Measurements from ENCODE around the gene SLC6A18.
"Not testable (repeated sequence)": the region's sequence is repeated elsewhere in the genome, so short reads cannot be mapped to it uniquely, and the experiment has no call there.

Gene SLC6A18

GRCh38 chr5:1215320-1216096, 9.7 kb upstream of the SLC6A18 start:
- DNase-seq (ENCODE audit: low read depth, low spot score), result no peak

- no peak for DNase-seq (ENCODE audit: low read depth, low spot score)
Observed at GRCh38 chr5:1216211-1216917, 8.8 kb upstream of the SLC6A18 start.

DNA sequence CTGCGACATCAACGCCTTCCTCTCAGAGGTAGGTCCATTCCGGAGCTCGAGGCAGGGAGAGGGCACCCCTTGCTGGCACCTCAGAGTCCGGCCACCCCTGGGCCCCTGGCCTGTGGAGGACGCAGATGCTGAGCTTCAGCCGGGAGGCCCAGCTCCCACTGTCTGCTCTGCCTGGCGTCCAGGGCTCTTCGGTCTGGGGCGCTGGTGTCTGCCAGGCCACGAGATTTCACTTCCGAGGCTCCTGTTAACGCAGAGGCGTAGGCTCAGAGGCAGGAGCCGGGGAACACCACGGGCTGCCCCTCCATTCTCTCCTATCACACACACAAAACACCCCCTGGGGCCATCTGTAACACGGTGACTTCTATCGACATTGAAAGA, 8.3 kb upstream of the SLC6A18 start:
- DNase-seq (ENCODE audit: low read depth, low spot score), result no peak

DNA sequence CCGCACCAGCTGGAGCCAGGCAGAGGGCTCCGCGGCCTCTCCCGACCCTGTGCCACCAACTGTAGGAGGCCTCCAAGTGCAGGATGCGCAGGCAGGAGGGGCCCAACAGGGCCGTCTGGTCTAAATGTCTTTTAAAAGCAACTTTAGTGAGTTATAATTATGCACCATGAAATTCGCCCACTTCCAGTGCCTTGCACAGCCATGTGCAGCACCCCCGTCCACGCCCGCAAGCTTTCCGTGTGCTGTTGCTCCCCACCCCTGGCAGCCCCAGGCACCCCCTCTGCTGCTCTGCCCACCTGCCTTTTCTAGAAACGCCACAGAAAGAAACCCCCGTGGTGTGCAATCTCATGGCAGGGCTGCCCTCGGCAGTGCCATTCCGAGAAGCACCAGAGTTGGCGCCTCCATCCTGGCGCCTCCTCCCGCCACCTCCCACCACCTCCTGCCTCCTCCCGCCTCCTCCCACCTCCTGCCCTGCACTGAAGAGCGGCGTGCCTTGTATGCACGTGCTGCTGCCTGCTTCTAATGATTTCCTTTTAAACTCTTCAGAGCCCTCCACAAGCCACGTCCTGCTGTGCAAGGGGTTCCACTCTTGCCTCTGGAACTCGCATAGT, 7.5 kb upstream of the SLC6A18 start:
- DNase-seq (ENCODE audit: low read depth, low spot score), result no peak

DNA sequence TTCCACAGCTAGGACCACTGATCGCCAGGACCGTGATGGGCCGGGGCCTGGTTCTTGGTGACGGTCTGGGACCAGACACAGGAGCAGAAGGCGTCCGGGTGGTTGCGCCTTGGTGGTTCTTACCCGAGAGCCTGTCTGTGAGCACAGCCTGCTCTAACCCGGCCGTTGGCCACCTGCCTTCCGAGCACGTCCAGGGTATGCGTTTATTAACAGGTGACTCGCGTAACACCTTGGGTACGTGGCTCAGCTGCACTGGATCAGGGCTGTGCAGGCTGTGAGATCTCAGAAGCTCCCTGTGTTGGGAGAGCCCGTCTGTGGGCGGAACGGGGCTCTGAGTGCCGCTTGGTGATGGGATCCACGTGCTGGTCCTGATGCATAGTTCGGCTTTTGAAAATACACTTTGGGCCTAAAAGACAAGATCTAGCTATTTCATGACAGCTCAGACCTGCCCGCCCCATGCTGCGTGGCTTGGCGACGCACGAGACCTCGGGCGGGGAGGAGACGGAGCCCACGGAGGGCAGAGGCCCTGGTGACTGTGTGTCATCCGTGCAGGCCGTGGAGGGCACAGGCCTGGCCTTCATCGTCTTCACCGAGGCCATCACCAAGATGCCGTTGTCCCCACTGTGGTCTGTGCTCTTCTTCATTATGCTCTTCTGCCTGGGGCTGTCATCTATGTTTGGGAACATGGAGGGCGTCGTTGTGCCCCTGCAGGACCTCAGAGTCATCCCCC, 6.7 kb upstream of the SLC6A18 start:
- DNase-seq (ENCODE audit: low read depth, low spot score), result no peak

DNA sequence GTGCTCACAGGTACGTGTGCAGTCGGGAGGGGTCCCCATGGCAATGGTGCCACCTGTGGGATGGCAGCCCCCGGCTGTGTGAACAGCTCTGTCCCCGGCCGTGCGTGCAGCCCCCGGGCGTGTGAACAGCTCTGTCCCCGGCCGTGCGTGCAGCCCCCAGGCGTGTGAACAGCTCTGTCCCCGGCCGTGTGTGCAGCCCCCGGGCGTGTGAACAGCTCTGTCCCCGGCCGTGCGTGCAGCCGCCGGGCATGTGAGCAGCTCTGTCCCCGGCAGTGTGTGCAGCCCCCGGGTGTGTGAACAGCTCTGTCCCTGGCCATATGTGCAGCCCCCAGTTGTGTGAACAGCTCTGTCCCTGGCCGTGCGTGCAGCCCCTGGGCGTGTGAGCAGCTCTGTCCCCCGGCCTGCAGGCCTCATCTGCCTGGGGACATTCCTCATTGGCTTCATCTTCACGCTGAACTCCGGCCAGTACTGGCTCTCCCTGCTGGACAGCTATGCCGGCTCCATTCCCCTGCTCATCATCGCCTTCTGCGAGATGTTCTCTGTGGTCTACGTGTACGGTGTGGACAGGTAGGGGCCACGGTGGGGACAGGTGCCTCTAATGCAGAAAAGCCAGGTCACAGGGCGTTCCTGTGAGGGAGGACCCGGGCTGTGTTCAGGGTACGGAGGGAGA, 5.9 kb upstream of the SLC6A18 start:
- no peak for DNase-seq (ENCODE audit: low read depth, low spot score)

- no peak for DNase-seq (ENCODE audit: low read depth, low spot score)
Observed at GRCh38 chr5:1219768-1220100, 5.4 kb upstream of the SLC6A18 start.

DNA sequence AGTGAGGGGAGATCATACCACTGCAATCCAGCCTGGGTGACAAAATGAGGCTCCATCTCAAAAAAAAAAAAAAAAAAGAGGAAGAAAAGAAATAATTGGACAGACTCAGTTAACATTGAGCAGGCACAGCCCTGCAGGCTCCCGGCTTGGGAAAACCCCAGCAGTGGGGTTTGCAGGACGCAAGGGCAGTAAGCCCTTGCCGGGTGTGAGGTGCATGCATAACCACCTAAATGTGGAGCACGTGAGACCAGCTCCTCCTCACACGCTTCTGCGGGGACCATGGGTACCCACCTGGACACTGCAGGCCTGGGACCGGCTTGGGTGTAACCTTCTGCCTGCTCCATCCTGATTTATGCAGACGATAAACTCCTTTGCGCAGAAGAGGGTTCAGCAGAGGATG, 4.8 kb upstream of the SLC6A18 start:
- DNase-seq (ENCODE audit: low read depth, low spot score), result no peak

- no peak for DNase-seq (ENCODE audit: low read depth, low spot score)
Observed at GRCh38 chr5:1220831-1221230, 4.3 kb upstream of the SLC6A18 start.

DNA sequence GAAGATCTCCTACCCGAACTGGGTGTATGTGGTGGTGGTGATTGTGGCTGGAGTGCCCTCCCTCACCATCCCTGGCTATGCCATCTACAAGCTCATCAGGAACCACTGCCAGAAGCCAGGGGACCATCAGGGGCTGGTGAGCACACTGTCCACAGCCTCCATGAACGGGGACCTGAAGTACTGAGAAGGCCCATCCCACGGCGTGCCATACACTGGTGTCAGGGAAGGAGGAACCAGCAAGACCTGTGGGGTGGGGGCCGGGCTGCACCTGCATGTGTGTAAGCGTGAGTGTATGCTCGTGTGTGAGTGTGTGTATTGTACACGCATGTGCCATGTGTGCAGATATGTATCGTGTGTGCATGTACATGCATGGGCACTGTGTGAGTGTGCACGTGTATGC, 3.5 kb upstream of the SLC6A18 start:
- DNase-seq (ENCODE audit: low read depth, low spot score), result no peak

DNA sequence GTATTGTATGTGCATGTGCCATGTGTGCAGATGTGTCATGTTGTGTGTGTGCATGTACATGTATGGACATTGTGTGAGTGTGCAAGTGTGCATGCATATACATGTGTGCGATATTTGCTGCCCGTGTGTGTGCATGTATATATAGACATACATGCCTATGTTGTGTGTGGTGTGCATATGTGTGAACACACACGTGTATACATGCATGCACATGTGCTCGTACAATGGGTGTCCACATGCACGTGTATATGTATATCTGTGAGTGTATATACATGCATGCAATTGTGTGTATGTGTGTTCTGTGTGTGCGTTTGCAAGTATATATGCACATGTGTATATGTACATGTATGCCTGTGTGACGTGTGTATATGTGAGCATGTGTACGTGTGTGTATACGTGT, 3.0 kb upstream of the SLC6A18 start:
- DNase-seq (ENCODE audit: low read depth, low spot score), result no peak

DNA sequence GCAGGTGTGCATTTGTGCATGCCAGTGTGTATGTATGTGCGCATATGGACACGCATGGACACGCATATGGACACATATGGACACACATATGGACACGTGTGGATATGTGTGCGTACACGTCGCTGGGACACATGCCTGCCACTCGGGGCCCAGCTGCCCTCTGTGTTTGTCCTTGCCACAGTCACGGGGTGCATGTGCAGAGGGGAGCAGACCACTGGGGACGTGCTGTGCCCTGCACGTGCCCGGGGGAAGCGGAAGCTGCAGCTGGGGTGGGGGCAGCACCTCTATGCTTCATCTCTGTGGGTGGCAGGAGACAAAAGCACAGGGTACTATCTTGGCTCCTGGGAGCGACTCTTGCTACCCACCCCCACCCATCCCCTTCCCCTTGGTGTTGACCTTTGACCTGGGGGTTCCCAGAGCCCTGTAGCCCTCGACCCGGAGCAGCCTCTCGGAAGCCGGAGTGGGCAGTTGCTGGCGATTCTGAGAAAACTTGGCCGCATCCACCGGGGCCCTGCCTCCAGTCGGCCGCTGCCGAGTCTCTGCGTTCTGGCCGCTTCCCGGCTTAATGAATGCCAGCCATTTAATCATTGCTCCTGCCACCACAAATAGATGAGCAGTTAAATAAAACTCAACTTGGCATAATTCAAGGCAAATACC, 2.4 kb upstream of the SLC6A18 start:
- DNase-seq (ENCODE audit: low read depth, low spot score), result no peak

- DNase-seq (ENCODE audit: low read depth, low spot score), result no peak
Observed at GRCh38 chr5:1223278-1223670, 1.9 kb upstream of the SLC6A18 start.

GRCh38 chr5:1224631-1225030, 550 bp upstream of the SLC6A18 start:
- DNase-seq (ENCODE audit: low read depth, low spot score), result no peak

DNA sequence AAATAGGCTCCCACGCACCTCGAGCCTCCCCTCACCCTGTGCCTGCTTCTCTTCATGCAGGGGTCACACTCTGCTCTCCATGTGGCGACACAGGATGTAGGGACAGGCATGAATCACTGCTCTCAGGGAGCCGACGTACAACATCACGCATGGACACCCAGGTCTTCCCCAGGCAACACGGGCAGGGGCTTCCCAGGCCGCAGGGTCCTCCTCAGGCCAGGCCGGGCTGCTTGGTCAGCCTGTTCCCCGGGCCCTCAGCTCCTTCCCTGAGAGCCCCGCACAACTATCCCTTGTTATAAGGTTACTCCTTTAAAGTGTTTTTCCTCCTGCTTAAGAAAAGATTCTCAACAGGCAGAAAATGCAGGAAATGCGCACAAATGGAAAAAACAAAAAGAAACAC, 1.1 kb downstream of the SLC6A18 start:
- DNase-seq (ENCODE audit: low read depth, low spot score), result no peak

DNA sequence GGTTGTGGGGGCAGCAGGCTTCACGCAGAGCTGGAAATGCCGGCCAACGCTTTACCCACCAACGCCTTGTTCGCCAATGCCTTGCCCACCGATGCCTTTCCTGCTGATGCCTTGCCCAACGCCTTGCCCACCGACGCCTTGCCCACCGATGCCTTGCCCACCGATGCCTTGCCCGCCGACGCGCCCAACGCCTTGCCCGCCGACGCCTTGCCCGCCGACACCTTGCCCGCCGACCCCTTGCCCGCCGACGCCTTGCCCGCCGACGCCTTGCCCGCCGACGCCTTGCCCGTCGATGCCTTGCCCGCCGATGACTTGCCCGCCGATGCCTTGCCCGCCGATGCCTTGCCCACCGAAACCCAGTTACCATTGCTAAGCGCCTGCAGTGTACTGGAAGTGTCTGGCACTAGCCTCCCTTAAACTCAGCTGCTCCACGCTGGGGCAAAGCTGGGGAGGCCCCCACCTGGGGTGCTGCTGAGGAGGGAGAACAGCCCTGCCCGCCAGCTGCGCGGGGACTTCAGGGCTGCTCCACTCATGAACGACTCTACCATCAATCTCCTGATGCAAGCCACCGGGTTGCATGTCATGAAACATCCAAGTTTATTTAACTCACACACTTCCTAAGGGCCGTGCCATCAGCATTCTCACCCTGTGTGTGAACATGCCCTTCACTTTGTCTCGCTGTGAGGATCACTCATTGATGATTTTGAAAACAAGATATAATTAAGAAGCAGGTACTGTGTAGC, 1.8 kb downstream of the SLC6A18 start:
- no peak for DNase-seq (ENCODE audit: low read depth, low spot score)

DNA sequence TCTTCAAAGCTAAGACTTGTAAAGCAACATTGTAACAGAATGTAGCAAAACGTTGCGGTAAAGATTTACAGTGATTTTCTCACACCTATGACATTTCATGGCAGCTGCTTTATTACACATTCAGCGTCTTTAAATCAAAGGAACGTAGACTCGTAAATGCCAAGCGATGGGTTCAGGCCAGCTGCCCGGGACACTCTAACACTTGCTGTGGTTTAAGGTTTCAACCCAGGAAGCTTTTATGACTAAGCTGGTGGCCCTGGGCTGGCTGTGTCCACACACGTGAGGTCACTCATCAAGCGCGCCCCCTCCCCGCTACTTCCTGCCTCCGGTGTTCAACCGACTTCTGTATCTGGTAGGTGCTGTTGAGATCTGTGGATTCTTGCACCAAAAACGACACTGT, 2.5 kb downstream of the SLC6A18 start:
- DNase-seq (ENCODE audit: low read depth, low spot score), result no peak

DNA sequence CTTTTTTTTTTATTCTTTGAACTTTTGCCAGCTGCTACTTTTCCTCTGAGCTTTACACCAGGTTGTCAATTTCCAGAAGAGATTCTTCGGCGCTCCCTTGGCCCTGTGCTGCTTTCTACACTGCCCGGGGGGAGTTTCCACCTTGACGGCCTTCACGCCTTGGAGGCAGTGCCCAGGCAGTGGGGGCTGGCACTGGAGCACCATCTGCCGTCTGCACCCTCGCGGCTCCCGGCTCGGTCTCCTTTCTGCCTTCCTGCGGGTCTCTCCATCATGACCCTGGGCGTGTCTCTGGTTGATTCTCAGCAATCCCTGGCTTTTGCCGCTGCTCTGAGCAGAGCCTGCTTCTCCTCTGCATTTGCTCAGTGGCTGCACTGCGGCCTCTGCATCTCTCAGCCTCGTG, 2.9 kb downstream of the SLC6A18 start:
- no peak for DNase-seq (ENCODE audit: low read depth, low spot score)

- not testable (repeated sequence) for DNase-seq (ENCODE audit: low read depth, low spot score)
Observed at GRCh38 chr5:1229023-1229422, 3.8 kb downstream of the SLC6A18 start.

GRCh38 chr5:1229822-1230221, 4.6 kb downstream of the SLC6A18 start:
- DNase-seq (ENCODE audit: low read depth, low spot score), result no peak

GRCh38 chr5:1230551-1230950, 5.4 kb downstream of the SLC6A18 start:
- DNase-seq (ENCODE audit: low read depth, low spot score), result no peak

Data from ELF-1 (cell line).